Smooth muscle cell (in vitro differentiated cells): Measurements from ENCODE around the gene MPV17L. TPM values are rescaled to one million over a fixed set of nuclear protein-coding genes. Genes with fewer than 3 reads are reported as not detected.
A peak's percentile ranks its signal among the peaks of the same experiment; 100 is the strongest.
"Not testable (repeated sequence)": the region's sequence is repeated elsewhere in the genome, so short reads cannot be mapped to it uniquely, and the experiment has no call there.

Experiments used
- DNase-seq: peaks from one replicate; lab custom pipeline; 2025; ENCODE audit not compliant: unreplicated experiment; lab: John Stamatoyannopoulos, UW
- H2AFZ ChIP-seq: fragments of 200-600 bp; sonication (generic); 2 replicates; pipeline ENCODE4 v1.6.0; 2016; ENCODE audit warnings: antibody characterized with exemption, low read depth, mild to moderate bottlenecking
- H3F3A ChIP-seq: fragments of 200-600 bp; sonication (generic); 2 replicates; pipeline ENCODE4 v1.6.0; 2017; ENCODE audit warnings: antibody characterized with exemption, low read depth
- H3K27ac ChIP-seq: fragments of 200-600 bp; sonication (generic); 2 replicates; pipeline ENCODE4 v1.5.1; 2016; ENCODE audit warnings: low read depth, mild to moderate bottlenecking
- H3K27me3 ChIP-seq: fragments of 200-600 bp; sonication (generic); 2 replicates; pipeline ENCODE4 v1.6.1; 2016; ENCODE audit warnings: low read depth, mild to moderate bottlenecking
- H3K36me3 ChIP-seq: fragments of 200-600 bp; sonication (generic); 2 replicates; pipeline ENCODE4 v1.5.1; 2016; ENCODE audit warnings: low read depth
- H3K4me1 ChIP-seq: fragments of 200-600 bp; sonication (generic); 2 replicates; pipeline ENCODE4 v1.5.1; 2016; ENCODE audit warnings: low read depth
- H3K4me2 ChIP-seq: fragments of 200-600 bp; sonication (generic); 2 replicates; pipeline ENCODE4 v1.6.0; 2016; ENCODE audit warnings: mild to moderate bottlenecking
- H3K4me3 ChIP-seq: fragments of 200-600 bp; sonication (generic); 2 replicates; pipeline ENCODE4 v1.5.1; 2016; ENCODE audit warnings: mild to moderate bottlenecking
- H3K79me2 ChIP-seq: fragments of 200-600 bp; sonication (generic); 2 replicates; pipeline ENCODE4 v1.6.0; 2016; ENCODE audit warnings: low read depth, mild to moderate bottlenecking
- H3K9ac ChIP-seq: fragments of 200-600 bp; sonication (generic); 2 replicates; pipeline ENCODE4 v1.6.0; 2016; ENCODE audit warnings: low read depth
- H3K9me3 ChIP-seq: fragments of 200-600 bp; sonication (generic); replicated peaks from 2 replicates; pipeline ENCODE4 v1.5.1; 2016; ENCODE audit warnings: low read depth
- H4K20me1 ChIP-seq: fragments of 200-600 bp; sonication (generic); 2 replicates; pipeline ENCODE4 v1.6.0; 2016; ENCODE audit warnings: low read depth
- WGBS: methylation state at CpG from one replicate; pipeline ENCODE4 v1.1.7; 2016; ENCODE audit warnings: low lambda C conversion rate; 5-methylcytosine and 5-hydroxymethylcytosine counted together
- polyA plus RNA-seq: library from polyadenylated mRNA; unstranded; fragments of >200 nt; fragmentation: Nextera tagmentation; extraction: Ambion mirVana; gene quantifications from 2 replicates; pipeline ENCODE4 v1.2.1, GENCODE V29; 2016
- total RNA-seq: library from RNA; depleted of rRNA; stranded (reverse); fragments of >200 nt; gene quantifications from 2 replicates; pipeline ENCODE4 v1.2.3, GENCODE V29; 2014
- TF ChIP-seq, protein P1 (sequence below): fragments of 200-600 bp; sonication (generic); IDR thresholded peaks from 2 replicates; pipeline ENCODE4 v1.5.1; 2017; ENCODE audit warnings: borderline replicate concordance, mild to moderate bottlenecking, antibody characterized with exemption; ENCODE audit not compliant: insufficient read depth, poor library complexity, severe bottlenecking

MPV17L gene
- total and polyA plus RNA-seq, 2 experiments from 2014 or later = not detected

DNA sequence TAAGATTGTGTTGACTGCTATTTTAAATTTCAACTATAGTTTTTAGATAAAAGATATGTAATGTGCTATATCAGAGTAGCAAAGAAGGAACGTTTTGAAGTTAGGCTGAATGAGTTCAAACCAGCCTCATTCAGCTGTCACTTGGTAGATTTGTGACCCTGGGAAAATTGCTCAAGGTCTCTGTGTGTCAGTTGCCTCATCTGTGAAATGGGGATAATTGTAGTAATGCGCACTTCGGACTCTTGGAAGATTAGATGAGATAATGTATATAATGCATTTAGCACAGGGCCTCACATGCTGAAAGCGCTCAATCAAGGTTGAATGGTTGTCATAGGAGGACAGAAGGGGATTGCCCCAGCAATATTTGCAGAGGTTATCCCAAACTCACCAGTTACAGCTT, 43.5 kb downstream of the MPV17L start:
- H3K27me3 ChIP-seq = peaks cover 14% of the 10 kb centered on the region
- no peak overlapping the region for H3K9ac ChIP-seq
- H3K27ac ChIP-seq = peak overlapping the region; percentile 94
- H3K36me3 ChIP-seq = no peaks in the 10 kb centered on the region
- WGBS = 92% methylated on average over 4 of the region's 4 CpGs
- H3K4me3 ChIP-seq = no peak overlapping the region
- peaks cover 5% of the 10 kb centered on the region for H3K79me2 ChIP-seq
- H3F3A ChIP-seq = peaks cover 13% of the 10 kb centered on the region
- DNase-seq = no peak
- no peak overlapping the region for H2AFZ ChIP-seq
- H3K9me3 ChIP-seq = no peaks in the 10 kb centered on the region
- TF ChIP-seq, protein P1, sequence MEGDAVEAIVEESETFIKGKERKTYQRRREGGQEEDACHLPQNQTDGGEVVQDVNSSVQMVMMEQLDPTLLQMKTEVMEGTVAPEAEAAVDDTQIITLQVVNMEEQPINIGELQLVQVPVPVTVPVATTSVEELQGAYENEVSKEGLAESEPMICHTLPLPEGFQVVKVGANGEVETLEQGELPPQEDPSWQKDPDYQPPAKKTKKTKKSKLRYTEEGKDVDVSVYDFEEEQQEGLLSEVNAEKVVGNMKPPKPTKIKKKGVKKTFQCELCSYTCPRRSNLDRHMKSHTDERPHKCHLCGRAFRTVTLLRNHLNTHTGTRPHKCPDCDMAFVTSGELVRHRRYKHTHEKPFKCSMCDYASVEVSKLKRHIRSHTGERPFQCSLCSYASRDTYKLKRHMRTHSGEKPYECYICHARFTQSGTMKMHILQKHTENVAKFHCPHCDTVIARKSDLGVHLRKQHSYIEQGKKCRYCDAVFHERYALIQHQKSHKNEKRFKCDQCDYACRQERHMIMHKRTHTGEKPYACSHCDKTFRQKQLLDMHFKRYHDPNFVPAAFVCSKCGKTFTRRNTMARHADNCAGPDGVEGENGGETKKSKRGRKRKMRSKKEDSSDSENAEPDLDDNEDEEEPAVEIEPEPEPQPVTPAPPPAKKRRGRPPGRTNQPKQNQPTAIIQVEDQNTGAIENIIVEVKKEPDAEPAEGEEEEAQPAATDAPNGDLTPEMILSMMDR = no peak
- H3K4me2 ChIP-seq = no peak overlapping the region
- peaks cover 8% of the 10 kb centered on the region for H3K4me1 ChIP-seq
- H4K20me1 ChIP-seq = no peaks in the 10 kb centered on the region

DNA sequence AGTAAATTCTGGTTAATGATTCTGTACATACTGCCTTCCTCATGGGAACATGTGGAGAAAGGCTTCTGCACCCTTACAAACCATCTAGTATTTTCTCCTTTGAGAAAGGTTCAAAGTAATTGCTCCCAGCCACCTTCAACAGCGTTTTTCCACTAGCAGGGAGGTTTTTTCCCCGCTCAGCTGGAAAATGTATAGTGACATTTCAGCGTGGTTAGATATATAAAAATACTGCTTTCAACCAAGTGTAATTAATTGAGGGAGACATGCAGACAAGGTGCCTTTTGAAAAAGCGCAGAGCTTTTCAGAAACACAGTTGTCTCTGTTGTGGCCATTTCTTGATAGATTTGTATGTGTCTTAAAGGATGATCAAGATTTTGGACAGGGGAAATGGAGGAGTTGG, 44.0 kb downstream of the MPV17L start:
- H2AFZ ChIP-seq = no peak overlapping the region
- H3K4me1 ChIP-seq = peaks cover 8% of the 10 kb centered on the region
- H3K4me2 ChIP-seq = peak overlapping the region; percentile 52
- H3K36me3 ChIP-seq = no peaks in the 10 kb centered on the region
- H3K27ac ChIP-seq = peak overlapping the region; percentile 94
- no peaks in the 10 kb centered on the region for H3K9me3 ChIP-seq
- DNase-seq = no peak
- TF ChIP-seq, protein P1 = no peak
- peaks cover 13% of the 10 kb centered on the region for H3F3A ChIP-seq
- H3K4me3 ChIP-seq = no peak overlapping the region
- 73% methylated on average over 4 of the region's 4 CpGs for WGBS
- no peaks in the 10 kb centered on the region for H4K20me1 ChIP-seq
- peak overlapping the region; percentile 13 for H3K9ac ChIP-seq
- peaks cover 13% of the 10 kb centered on the region for H3K27me3 ChIP-seq
- H3K79me2 ChIP-seq = peaks cover 8% of the 10 kb centered on the region

DNA sequence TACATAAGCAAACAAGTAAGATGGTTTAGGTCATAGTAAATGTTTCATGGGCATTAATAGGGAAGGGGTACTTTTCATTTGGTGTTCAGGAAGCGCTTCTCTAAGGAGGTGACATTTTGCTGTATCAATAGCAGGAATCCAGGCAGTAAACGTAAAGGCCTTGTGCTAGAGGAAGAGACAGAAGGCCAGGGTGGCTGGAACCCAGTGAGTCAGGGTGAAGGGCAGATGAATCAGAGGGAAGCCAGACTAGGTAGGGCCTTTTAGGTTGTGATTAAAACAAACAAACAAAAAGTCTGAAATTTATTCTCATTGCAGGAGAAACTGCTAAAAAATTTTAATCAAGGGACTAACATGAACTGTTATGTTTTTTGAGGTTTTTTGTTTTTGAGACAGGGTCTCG, 45.3 kb downstream of the MPV17L start:
- no peaks in the 10 kb centered on the region for H4K20me1 ChIP-seq
- WGBS = 49% methylated on average over 3 of the region's 3 CpGs
- H3K79me2 ChIP-seq = peaks cover 8% of the 10 kb centered on the region
- no peaks in the 10 kb centered on the region for H3K4me1 ChIP-seq
- no peak overlapping the region for H2AFZ ChIP-seq
- peak overlapping the region; percentile 75 for H3K9ac ChIP-seq
- H3K27ac ChIP-seq = peak overlapping the region; percentile 94
- TF ChIP-seq, protein P1 = no peak
- H3K4me3 ChIP-seq = no peak overlapping the region
- peak overlapping the region; percentile 72 for H3K4me2 ChIP-seq
- peaks cover 4% of the 10 kb centered on the region for H3K27me3 ChIP-seq
- H3K36me3 ChIP-seq = no peaks in the 10 kb centered on the region
- DNase-seq = no peak
- H3K9me3 ChIP-seq = no peaks in the 10 kb centered on the region
- peaks cover 13% of the 10 kb centered on the region for H3F3A ChIP-seq

DNA sequence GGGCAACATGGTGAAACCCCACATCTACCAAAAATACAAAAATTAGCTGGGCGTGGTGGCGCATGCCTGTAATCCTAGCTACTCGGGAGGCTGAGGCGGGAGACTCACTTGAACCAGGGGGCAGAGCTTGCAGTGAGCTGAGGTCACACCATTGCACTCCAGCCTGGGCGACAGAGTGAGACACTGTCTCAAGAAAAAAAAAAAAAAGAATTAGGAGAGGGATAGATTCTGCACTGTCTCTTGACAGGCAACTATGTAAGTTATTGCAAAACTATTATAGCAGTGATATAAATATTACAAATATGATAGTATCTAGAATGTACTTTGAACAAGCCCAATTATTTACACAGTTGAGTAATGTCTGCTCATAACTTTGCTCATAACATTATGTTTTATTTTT, 46.6 kb downstream of the MPV17L start:
- not testable (repeated sequence) for H3K9ac ChIP-seq, H3K4me3 ChIP-seq, H3K4me2 ChIP-seq, H3K27ac ChIP-seq, H4K20me1 ChIP-seq, DNase-seq, H3K9me3 ChIP-seq, H3K36me3 ChIP-seq, H2AFZ ChIP-seq, H3K4me1 ChIP-seq, H3K27me3 ChIP-seq, H3K79me2 ChIP-seq
- WGBS = 92% methylated on average over 5 of the region's 5 CpGs
- H3F3A ChIP-seq = peaks cover 13% of the 10 kb centered on the region
